ENCODE measurements around the gene EYA2.
"Not testable (repeated sequence)": the region's sequence is repeated elsewhere in the genome, so short reads cannot be mapped to it uniquely, and the experiment has no call there.

The EYA2 gene

DNA sequence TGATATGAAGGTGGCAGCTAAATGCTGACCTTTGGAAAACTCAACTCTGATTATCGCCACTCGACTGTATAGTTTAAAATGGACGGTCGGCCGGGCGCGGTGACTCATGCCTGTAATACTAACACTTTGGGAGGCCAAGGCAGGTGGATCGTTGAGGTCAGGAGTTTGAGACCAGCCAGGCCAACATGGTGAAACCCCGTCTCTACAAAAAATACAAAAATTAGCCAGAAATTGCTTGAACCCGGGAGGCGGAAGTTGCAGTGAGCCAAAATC is 310.1 kb downstream of the EYA2 start:
- DNase-seq (ENCODE audit: low read depth), result not testable (repeated sequence)

DNA sequence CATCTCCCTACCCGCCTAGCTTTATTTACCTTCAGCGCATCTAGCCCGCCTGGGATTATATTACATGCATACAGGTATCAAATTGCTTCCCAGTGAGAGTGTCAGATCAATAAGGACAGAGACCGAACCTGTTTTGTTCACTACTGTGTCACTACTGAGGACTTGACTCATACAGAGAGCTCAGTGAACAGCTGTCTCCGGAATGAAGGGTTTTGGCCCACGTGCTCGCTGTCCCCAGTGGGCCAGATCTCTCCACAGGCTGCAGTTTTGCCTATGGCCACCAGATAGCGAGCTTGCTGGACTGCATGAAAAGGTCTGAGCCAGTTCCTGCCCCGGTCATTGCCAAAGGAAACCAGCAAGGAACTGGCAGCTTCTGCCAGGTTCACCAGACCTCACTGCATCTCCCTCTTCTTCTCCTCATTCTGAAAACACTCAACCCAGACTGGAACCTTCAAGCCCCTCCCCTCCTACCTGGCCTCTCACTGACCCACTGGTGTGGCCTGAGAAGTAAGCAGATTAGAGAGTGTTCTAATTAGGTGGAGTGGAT is 311.0 kb downstream of the EYA2 start:
- DNase-seq (ENCODE audit: low read depth), result peak; percentile 26

DNA sequence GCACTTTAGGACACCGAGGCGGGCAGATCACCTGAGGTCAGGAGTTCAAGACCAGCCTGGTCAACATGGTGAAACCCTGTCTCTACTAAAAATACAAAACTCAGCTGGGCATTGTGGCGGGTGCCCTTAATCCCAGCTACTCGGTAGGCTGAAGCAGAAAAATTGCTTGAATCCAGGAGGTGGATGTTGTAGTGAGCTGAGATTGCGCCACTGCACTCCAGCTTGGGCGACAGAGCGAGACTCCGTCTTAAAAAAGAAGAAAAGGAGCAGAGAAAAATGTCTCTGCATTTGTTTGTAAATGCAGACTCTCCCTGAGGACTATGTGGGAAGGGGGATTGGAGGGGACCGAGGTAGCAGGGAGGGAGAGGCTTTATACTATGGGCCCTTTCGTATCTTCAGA is 311.9 kb downstream of the EYA2 start:
- DNase-seq (ENCODE audit: low read depth), result not testable (repeated sequence)

DNA sequence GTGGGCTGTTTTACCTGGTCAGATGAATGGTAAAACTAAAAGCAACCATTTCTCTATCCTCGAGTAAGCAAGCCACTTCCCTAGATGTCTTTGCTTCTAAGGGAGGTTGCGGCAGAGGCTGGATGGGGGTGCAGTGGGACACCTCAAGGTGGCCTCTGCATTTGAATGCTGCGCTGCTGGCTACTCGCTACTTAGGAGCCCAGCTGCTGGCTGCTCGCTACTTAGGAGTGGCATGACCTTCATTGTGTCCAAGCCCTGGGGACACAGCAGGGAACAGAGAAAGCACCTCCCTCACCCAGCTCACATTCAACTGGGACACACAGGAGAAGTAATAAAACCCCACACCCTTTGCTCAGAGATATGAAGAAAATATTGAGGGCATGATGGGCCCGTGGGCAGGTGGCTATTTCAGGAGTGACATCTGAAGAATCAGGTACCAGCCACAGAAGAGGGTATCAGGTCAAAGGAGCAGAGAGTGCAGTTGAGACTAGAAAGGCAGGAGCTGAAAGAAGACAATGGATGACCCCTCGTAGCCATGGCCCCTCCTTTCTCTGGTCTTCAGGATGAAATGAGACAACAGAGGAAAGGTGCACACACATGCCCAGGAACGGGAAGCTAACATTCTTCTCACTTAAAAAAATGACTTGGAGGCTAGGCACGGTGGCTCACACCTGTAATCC is 312.5 kb downstream of the EYA2 start:
- DNase-seq (ENCODE audit: low read depth), result no peak

DNA sequence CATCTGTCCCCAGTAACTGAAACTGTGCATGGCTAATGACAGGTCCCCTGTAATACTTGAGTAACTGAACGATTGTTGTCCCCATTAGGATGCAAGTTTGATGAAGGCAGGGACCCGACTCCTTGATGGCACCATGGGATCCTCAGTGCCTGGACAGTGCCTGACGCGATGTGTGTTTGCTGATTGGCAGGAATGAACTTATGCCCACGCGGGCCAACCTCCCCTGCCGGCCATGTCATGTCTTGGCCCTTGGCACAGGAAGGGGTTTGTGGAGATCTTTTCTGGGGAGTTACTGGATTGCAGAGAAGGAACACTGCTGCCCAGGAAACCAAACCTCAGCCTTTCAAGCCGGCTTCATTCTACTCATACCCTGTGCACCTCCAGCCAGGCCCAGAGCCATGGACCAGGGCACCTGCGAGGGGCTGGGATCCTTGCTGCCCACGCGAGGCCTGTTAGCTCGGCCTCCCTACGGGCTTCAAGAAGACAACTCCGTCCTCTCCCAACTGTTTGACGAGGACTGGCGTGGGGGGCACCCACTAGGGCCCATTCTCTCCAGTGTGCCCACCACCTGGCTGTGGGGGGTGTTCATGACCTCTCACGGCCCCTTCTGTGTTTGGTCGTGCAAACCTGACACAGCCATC is 314.0 kb downstream of the EYA2 start:
- DNase-seq (ENCODE audit: low read depth), result no peak

DNA sequence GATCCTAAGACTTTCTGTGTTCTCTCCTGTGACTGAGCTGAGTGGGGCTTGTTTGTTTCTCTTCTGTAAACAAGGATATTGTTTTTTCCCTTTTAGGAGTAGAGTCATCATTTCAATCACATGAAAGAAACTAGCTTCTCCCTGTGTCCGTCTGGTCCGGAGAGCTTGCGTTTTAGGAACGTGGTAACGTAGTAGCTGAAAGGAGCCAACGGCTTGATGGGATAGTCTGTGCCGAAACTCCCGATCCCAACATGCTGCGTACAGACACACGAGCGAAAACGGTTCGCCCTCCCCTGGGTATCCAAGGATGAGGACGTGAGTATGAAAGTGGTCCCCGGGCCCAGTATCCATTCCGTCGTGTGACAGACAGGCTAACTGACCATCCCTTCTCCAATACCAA is 315.3 kb downstream of the EYA2 start:
- DNase-seq (ENCODE audit: low read depth), result no peak

DNA sequence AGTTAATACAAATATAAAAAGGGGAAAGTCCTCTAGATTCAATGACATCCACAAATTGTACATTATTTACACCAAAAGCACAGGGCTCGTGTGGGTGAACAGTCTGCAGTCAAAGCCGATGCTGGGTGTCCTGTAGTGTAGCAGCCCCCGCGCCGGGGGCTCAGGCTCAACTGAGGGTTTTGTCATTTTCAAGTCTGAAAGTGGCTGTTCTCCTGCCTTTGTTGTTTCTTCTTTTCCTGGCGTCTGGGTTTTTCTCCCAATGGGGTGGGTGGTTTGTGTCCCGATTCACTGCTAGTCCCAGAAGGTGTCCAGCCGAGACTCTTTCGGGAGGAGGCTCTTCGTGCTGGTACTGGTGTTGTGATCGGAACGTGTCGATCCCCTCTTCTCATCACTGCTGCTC is 315.8 kb downstream of the EYA2 start:
- no peak for DNase-seq (ENCODE audit: low read depth)

DNA sequence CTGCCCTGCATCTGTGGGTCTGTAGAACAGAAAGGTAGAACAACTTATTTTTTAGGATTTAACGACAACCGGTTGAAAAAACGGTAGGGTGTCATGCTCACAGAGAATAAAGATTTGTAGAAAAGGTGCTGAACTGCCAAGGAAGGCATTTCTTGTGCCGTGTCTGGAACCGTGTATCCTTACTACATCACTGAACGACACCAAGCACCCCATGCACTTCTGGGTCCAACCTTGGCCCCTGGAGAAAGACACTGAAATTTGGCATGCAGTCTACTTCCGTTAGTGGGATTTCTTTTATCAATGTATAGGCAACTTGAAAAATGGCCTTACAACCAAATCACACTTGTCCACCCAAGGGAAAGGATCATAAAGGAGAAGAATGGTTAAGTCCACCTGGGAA is 316.4 kb downstream of the EYA2 start:
- DNase-seq (ENCODE audit: low read depth), result no peak

DNA sequence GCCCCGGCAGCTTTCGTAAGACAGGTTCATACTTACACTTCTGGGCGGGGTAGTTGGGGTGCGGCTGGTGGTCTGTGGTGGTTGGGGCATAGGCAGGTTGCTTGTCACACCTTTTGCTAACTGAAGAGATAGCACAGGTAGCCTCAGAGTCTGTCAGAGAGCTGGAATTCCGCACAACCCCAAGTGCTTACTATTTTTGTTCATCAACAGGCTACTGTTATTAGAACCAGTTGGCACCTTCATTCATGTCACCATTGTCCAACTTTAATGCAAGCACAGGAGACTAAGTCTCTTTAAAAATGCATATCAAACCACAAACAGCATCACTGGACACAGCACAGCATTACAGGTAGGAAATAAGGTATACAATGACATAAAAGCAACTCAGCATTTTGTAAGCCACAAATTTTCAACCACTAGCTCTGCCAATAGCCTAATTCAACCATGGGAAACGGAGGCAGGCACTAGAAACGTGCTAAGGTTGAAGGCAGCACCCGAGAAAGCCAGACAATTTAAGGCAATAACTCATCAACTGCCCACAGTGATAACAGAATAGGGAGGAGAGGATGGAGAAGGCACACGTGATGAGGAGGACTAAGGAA is 318.1 kb downstream of the EYA2 start:
- no peak for DNase-seq (ENCODE audit: low read depth)

DNA sequence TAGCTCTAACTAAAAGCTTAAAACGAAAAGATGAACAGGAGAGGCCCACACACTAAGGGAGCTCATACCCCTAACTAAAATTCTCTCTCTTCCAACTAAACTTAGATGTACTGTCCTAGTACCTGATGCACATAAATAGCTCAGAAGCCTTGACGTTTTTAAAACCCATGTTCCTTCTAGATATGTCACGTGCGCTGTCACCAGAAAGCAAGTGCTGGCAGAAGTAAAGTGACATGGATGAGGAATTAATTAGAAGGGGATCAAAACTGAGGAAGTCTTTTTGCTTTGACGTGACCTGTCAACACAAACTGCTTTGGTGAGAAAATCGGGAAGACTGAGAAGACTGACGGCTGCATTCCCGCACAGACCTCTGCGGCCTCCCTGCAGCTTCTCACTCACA is 319.3 kb downstream of the EYA2 start:
- DNase-seq (ENCODE audit: low read depth), result no peak

DNA sequence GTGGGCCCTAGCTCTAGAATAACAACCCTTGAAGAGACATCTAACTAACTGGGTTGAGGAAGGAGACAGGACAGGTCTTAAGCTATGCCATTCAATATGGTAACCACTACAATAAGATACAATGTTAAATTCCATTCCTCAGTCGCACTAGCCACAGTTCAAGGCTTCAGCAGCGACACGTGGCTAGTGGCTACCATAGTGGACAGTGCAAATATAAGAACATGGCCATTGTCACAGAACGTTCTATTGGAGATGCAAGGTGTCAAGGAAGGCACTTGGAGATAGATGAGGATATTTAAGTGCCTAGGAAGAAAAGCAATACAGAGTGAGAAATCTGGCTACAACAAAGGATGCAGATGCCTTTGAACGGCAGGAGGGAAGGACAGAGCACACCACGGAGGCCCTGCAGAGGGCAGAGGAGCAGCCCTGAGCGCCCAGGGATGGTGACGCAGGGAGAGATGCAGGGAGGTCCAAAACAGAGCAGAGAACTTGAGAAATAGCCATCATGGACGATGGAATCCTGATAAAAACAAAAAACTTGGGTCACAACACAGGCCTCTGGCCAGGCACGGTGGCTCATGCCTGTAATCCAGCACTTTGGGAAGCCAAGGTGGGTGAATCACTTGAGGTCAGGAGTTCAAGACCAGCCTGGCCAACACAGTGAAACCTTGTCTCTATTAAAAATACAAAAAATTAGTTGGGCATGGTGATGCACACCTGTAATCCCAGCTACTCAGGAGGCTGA is 321.2 kb downstream of the EYA2 start:
- DNase-seq (ENCODE audit: low read depth), result no peak

DNA sequence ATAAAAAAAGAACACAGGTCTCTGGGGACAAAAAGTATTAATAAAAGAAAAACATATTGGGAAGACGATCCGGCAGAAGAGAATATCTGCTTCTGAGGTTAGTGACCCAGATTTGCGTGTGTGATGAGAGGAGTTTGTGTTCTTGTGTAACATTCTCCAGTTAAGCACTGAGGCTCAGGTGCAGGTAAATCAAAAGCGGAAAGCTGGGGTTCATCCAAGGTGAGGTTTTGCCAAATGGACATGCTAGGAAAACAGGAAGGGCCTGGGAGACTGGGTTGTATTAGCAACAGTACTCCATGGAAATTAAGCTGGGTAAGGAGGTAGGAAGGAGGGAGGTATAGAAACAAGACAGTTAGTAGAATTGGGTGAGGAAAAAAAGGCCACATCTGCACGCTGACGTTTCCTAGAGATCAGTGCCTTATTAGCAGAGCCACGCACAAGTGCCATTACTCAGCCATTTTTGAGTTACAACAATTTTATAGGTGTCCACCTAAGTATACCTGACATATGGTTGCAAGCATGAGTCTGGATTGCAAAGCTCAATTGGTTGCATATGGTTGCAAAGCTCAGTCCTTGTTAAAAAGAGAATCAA is 322.3 kb downstream of the EYA2 start:
- no peak for DNase-seq (ENCODE audit: low read depth)

DNA sequence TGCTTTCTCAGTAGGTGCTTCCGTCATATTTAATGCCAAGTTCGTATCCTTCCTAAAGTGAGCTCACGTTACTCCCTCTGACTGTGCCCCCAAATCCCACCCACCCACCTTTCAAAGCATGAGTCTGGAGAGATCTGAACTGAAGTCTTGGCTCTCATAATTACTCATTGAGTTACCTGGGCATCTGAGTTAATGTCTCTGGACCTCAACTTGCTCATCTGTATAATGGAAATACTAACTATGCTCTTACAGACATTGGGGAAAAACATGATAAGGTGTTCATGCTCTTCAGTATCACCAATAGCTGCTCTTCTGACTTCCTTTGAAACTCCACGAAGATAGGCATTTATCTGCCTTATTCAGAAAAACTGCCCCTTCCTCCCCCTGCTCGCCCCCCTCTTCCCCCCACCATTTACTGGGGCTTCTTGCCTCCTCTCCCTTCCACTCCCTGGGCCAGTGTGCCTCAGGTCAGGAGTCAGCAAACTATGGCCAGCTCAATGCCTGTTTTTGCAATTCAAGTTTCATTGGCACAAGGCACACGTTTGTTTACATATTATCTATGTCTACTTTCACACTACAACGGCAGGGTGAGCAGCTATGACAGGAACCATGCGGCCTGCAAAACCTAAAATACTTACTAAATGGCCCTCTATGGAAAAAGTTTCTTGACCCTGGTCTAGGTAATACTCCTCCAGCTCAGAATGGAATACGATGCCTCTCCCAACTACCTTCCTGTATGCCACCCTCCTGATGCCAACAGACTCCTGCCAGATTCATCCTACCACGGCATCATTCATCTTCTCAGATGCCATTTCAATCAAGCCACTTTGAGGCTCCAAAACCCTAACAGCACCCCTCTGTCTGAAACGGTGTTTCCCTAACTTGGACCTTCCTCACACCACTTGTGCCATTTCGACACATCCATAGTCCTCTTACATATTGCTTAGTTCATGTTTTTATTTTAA is 323.1 kb downstream of the EYA2 start:
- no peak for DNase-seq (ENCODE audit: low read depth)

DNA sequence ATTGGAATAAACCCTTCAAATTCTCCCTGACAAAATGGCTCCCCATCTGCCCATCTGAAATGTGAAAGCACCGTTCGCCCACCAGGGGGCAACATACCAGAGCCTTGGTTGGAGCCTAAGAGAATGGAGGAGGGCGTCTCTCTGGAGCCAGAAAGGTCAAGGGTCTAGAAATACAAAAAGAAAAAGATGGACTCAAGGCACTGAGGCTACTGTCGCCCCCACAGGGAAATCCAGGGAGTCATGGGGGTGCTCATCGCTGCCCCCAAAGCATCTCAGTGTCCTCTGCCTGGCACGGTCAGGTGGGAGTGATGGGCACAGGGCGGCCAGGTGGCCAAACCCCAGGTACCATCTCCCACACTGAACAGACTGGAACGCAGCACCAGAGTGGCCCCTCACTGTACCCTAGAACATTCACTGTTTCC is 325.5 kb downstream of the EYA2 start:
- no peak for DNase-seq (ENCODE audit: low read depth)

DNA sequence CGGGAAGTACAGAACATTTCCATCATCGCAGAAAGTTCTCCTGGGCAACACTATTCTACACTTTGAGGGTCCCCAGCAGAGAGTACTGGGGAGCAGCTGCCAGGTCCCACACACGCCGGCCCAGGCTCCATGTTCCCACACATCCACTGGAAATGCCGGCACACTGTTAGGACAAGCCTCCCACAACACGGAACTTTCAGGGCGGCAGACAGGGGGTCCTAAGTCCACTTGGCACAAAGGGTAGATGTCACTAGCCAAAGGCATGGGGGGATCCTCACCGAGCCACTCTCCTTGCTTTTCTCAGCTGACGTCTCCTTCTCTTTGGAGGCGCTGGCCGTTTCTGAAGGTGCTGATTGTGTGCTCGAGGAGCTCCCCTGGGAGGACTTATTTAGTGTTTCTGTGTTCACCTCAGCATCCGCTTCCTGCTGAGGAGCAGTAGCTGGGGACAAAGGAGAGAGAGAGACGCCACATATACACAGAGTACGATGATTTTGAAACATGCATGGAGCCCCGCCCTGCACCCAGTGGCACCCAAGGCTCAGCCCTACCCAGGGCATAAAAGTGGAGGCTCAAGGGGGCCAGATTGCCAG is 326.5 kb downstream of the EYA2 start:
- no peak for DNase-seq (ENCODE audit: low read depth)

DNA sequence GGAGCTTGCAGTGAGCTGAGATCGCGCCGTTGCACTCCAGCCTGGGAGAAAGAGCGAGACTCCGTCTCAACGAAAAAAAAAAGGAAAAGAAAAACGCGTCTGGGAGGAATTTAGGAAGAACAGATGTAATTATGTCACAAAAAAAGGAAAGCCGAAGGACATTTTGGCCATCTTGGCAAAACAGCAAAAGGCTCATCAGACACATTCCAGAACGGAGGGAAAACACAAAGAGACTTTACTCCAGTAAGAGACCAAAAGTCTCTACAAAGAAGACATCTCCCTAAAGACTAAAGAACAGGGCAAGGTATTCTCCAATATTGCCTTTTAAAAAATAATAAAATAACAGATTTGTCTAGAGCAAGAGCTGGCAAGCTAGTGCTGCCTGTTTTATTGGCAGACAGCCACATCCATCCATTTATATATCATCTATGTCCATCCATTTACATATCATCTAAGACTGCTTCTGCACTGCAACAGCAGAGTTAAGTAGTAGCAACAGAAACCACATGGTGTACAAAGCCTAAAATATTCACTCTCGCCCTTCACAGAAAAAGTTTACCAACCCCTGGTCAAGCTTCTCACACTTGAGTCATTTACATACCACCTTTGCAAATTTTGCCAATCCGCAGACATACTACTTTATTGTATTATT is 328.0 kb downstream of the EYA2 start:
- no peak for DNase-seq (ENCODE audit: low read depth)

DNA sequence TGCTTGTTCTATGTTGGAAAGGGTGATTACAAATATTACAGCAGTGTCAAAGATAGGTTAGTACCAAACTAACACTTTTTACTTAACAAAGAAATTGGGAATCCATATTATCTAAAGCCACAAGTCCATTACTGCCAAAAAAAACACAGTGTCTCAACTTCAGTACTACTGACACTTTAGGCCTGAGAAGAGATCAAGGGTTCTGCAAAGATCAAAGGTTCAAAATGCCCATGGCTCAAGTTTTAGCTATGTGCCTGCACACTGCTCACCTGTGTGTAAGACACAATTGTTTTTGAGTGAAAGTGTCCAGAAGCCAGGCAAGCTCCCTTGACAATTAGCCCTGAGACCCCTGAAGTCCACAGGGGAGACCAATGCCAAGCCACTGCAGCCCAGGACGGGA is 329.3 kb downstream of the EYA2 start:
- no peak for DNase-seq (ENCODE audit: low read depth)

DNA sequence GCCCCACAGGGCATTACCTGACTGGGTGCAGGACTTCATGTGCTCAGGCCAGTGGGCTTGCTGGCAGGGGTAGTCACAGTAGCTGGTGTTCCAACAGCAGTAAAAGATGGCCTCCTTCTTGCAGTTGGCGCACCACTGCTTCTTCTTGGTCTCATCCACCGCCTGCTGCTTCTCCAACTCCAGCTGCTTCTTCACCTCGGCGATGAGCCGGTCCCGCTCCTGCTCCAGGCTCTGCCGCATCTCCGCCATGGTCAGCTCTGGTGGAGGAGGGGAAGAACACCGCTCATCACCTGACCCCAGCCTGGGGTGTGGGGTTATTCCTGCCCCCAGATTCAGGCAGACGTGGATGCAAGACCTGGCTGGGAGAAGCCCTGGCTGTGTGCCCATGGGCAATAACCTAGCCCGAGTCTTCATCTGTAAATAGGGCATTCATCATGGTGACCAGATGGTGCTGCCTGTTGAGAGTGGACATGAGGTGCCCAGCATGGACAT is 329.7 kb downstream of the EYA2 start:
- no peak for DNase-seq (ENCODE audit: low read depth)

DNA sequence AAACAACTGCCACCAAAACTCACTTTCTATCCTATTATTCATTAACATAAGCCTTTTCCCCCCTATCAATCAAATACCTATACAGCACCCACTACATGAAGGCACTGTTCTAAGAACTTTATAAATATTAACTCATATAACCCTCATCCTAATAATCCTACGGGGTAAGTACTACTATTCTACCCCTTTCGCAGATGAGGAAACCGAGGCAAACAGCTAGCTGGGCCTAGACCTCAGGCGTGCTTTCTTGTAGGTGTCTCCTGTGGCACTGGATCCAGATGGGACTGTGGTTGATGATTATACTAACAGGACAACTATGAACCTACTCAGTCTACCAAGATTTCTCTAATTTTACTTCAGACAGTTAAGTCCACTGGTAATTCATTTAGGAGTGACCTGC is 330.2 kb downstream of the EYA2 start:
- no peak for DNase-seq (ENCODE audit: low read depth)

DNA sequence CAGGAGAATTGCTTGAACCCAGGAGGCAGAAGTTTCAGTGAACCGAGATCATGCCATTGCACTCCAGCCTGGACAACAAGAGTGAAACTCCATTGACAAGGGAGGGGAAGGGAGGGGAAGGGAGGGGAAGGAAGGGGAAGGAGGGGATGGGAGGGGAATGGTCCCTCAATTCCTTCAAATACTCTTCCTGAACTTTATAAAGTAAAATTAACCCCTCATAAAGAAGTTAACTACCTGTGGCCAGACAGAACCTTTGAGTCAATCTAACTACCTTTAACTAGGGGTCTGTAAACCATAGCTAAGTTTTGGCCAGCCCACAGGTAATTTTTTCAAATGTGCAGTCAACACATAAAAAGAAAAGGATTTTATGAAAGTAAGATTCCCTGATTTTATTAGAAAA is 330.8 kb downstream of the EYA2 start:
- no peak for DNase-seq (ENCODE audit: low read depth)

Measured in activated T-helper 1 cell treated with Interleukin-2 at 50 U/mL for 16 hours (primary cell).